ENCODE measurements around the gene PPP4C.
A peak's percentile ranks its signal among the peaks of the same experiment; 100 is the strongest.

PPP4C gene

DNA sequence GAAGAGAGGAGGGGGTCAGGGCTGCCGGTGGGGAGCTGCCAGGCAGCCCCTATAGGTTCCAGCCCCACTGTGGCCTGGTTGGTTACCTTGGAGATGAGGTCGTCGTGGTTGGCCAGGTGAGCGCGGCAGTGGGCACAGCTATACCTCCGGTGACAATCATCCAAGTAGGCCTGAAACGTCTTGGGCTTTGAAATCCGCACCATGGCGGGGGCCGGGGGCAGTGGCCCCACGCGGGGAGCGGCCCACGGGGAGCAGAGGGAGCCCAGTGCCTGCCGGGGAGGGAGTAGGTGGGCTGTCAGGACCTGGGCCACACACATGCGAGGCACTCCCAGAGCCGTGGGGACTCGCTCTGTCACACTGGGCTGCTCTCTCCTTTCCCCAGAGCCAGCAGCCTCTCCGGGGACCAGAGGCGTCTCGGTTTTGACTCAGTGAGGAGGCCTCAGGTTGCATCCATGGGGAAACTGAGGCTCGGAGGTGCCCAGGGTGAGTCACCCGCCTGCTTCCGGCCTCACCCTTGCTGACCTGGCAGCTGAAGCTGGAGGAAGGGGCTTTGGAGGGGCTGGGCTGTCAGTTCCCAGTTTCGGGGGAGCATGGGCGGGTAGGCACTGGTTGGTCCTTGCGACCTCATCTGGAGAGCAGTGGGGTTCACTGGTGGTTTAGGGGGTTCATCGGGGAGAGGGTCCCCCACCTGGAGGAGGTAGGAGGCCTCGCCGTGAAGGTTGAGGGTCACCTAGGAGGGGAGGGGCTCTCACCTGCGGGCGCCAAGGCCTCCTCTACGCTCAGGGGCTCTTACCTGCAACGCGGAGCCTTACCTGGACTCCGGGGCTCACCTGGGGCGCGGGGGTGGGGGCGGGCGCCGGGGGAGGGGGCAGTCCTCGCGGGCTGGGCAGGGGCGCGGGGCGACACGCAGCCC, 19.6 kb downstream of the PPP4C start:
- peaks cover 15% of the 10 kb centered on the region for H3K36me3 ChIP-seq (ENCODE audit: control insufficient read depth, low read length)
- peaks cover 54% of the 10 kb centered on the region for H3K4me1 ChIP-seq (ENCODE audit: control insufficient read depth, low read length)
- H3F3A ChIP-seq (ENCODE audit: control insufficient read depth, insufficient read depth): peaks cover 13% of the 10 kb centered on the region
- no peaks in the 10 kb centered on the region for H4K20me1 ChIP-seq (ENCODE audit: control insufficient read depth, insufficient read depth, low read depth, low read length)
- TF ChIP-seq, protein P1, sequence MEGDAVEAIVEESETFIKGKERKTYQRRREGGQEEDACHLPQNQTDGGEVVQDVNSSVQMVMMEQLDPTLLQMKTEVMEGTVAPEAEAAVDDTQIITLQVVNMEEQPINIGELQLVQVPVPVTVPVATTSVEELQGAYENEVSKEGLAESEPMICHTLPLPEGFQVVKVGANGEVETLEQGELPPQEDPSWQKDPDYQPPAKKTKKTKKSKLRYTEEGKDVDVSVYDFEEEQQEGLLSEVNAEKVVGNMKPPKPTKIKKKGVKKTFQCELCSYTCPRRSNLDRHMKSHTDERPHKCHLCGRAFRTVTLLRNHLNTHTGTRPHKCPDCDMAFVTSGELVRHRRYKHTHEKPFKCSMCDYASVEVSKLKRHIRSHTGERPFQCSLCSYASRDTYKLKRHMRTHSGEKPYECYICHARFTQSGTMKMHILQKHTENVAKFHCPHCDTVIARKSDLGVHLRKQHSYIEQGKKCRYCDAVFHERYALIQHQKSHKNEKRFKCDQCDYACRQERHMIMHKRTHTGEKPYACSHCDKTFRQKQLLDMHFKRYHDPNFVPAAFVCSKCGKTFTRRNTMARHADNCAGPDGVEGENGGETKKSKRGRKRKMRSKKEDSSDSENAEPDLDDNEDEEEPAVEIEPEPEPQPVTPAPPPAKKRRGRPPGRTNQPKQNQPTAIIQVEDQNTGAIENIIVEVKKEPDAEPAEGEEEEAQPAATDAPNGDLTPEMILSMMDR (IDR thresholded peaks at IDR 0.05; ENCODE audit: low read depth, low read length, poor library complexity, severe bottlenecking): no peak
- TF ChIP-seq EZH2phosphoT487 (IDR thresholded peaks at IDR 0.05; ENCODE audit: borderline replicate concordance, low read length): no peak
- no peaks in the 10 kb centered on the region for H3K27me3 ChIP-seq (ENCODE audit: control insufficient read depth, low read length)
- peak overlapping the region; percentile 96 for H3K4me2 ChIP-seq (ENCODE audit: low read length)
- peak overlapping the region; percentile 71 for H3K4me3 ChIP-seq (ENCODE audit: low read length)
- H3K27ac ChIP-seq (ENCODE audit: low read depth, low read length): no peak overlapping the region
- no peaks in the 10 kb centered on the region for H3K79me2 ChIP-seq (ENCODE audit: control insufficient read depth, low read length)
- H3K9me3 ChIP-seq (ENCODE audit: control insufficient read depth, insufficient read depth, low read length): peaks cover 22% of the 10 kb centered on the region
- H3K9me2 ChIP-seq (replicated peaks; ENCODE audit: control insufficient read depth, low read length): no peaks in the 10 kb centered on the region

DNA sequence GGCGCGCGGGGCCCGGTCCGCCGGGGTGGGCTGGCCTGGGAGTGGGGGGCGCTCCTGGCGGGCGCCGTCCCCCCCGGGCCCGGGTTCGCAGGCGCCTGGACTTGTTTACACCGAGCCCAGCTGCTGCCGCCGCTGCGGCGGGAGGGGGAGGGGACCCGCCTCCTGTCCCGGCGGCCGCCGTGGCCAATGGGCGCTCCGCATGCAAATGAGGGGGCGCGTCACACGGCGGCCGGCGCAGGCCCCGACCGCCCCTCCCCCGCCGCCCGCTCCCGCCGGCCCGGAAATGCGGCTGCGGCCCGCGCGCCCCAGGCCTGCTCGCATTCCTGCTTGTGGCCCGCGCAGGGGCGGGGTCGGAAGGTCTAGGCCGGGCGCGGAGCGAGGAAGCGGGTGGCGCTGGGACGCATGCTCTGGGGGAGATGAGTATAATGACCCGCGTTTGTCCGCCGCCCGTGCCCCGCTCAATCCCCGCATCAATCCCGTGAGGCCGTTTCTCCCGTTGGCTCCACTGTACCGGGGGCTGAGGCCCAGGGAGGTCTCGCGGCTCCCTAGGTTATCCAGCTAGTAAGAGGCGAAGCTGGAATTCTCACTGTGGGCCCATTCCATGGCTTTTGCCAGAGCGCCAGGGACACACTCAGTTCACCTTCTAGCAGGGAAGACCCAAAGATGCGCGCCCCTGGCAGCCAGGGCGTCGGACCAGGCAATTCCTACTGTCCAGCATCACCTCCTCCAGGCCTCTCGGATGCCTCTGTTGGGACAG, 20.5 kb downstream of the PPP4C start, which contains the start of gene YPEL3:
Gene YPEL3, minus strand, starts transcription at position 109 of the 757 bp plus-strand sequence. CDS start 731 bp downstream, outside the sequence.
- H3K4me2 ChIP-seq (ENCODE audit: low read length): peak within 1 kb of the TSS; percentile 96
- peaks cover 46% of the 10 kb centered on the region for H3K4me1 ChIP-seq (ENCODE audit: control insufficient read depth, low read length)
- peak within 1 kb of the TSS; percentile 81 for H3K4me3 ChIP-seq (ENCODE audit: low read length)
- no peaks in the 10 kb centered on the region for H4K20me1 ChIP-seq (ENCODE audit: control insufficient read depth, insufficient read depth, low read depth, low read length)
- H3K36me3 ChIP-seq (ENCODE audit: control insufficient read depth, low read length): peaks cover 15% of the 10 kb centered on the region
- H3F3A ChIP-seq (ENCODE audit: control insufficient read depth, insufficient read depth): peaks cover 13% of the 10 kb centered on the region
- no peaks in the 10 kb centered on the region for H3K27me3 ChIP-seq (ENCODE audit: control insufficient read depth, low read length)
- TF ChIP-seq EZH2phosphoT487 (IDR thresholded peaks at IDR 0.05; ENCODE audit: borderline replicate concordance, low read length): no peak
- TF ChIP-seq, protein P1 (IDR thresholded peaks at IDR 0.05; ENCODE audit: low read depth, low read length, poor library complexity, severe bottlenecking): no peak
- no peaks in the 10 kb centered on the region for H3K79me2 ChIP-seq (ENCODE audit: control insufficient read depth, low read length)
- no peaks in the 10 kb centered on the region for H3K9me2 ChIP-seq (replicated peaks; ENCODE audit: control insufficient read depth, low read length)
- H3K27ac ChIP-seq (ENCODE audit: low read depth, low read length): peak within 1 kb of the TSS; percentile 68
- peaks cover 22% of the 10 kb centered on the region for H3K9me3 ChIP-seq (ENCODE audit: control insufficient read depth, insufficient read depth, low read length)

DNA sequence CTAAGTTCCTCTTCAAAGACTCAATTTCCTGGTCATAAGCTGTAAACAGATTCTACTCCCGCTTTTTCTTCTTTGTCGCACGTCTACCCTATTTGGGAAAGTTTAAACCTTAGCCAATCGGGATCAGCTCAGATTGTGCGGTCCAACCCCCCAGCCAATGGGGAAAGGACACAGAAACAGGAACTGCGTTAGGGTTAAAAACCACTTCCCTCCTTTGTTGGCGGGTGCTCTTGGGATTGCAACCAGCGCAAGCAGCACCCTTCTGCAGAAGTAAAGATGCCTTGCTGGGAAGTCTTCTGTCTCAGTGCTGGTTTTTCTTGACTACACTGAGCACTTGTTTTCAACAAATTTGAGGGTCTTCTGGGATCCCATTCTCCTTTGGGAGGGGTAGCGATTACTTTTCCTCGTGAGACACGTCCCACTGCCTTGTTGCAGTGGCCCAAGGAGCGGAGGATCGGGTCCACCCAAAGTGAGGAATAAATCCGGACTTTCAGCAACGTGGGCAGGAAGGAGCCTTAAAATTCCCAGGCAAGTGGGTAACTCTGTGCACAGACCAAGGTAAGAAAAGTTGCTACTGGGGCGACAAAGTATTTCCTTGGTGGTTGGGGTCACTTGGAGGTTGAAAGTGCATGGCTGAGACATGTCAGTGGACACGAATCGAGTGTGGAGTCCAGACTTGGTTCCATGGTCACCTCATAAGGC, 21.2 kb downstream of the PPP4C start:
- Histone ChIP-seq H3K4me2 (ENCODE audit: low read length) (peak overlapping the region; percentile 96), H3K9me3 (ENCODE audit: control insufficient read depth, insufficient read depth, low read length) (peaks cover 22% of the 10 kb centered on the region), H3K36me3 (ENCODE audit: control insufficient read depth, low read length) (peaks cover 15% of the 10 kb centered on the region), H4K20me1 (ENCODE audit: control insufficient read depth, insufficient read depth, low read depth, low read length) (no peaks in the 10 kb centered on the region), H3K27ac (ENCODE audit: low read depth, low read length) (peak overlapping the region; percentile 68), H3F3A (ENCODE audit: control insufficient read depth, insufficient read depth) (peaks cover 13% of the 10 kb centered on the region), H3K4me1 (ENCODE audit: control insufficient read depth, low read length) (peaks cover 41% of the 10 kb centered on the region), H3K9me2 (replicated peaks; ENCODE audit: control insufficient read depth, low read length) (no peaks in the 10 kb centered on the region), H3K4me3 (ENCODE audit: low read length) (peak overlapping the region; percentile 81), H3K27me3 (ENCODE audit: control insufficient read depth, low read length) (no peaks in the 10 kb centered on the region), H3K79me2 (ENCODE audit: control insufficient read depth, low read length) (no peaks in the 10 kb centered on the region)
- TF ChIP-seq, protein P1 (IDR thresholded peaks at IDR 0.05; ENCODE audit: low read depth, low read length, poor library complexity, severe bottlenecking): no peak
- no peak for TF ChIP-seq EZH2phosphoT487 (IDR thresholded peaks at IDR 0.05; ENCODE audit: borderline replicate concordance, low read length)

Data from DOHH2 (cell line).